Astrocyte (in vitro differentiated cells and primary cell): ENCODE data around the gene LHPP. TPM values are rescaled to one million over a fixed set of nuclear protein-coding genes. Genes with fewer than 3 reads are reported as not detected.

Source experiments
- DNase-seq: peaks from one replicate; pipeline ENCODE4 v3.0.0-alpha.2; 2010; ENCODE audit warnings: low read depth
- FAIRE-seq: peaks from 2 replicates; lab custom pipeline; 2011; peaks lifted over from hg19 to GRCh38; lab: Jason Lieb, UNC
- H2AFZ ChIP-seq: 2 replicates; pipeline ENCODE4 v1.6.0; 2012; ENCODE audit warnings: low read depth, low read length, inconsistent platforms
- H3K27ac ChIP-seq: 2 replicates; pipeline ENCODE4 v1.5.1; 2011; ENCODE audit warnings: low read depth, low read length, inconsistent platforms
- H3K27me3 ChIP-seq: 2 replicates; pipeline ENCODE4 v1.6.0; 2011; ENCODE audit warnings: low read length, inconsistent platforms; ENCODE audit not compliant: insufficient read depth
- H3K36me3 ChIP-seq: 2 replicates; pipeline ENCODE4 v1.5.1; 2011; ENCODE audit warnings: low read length, inconsistent platforms; ENCODE audit not compliant: insufficient read depth
- H3K4me1 ChIP-seq: 2 replicates; pipeline ENCODE4 v1.5.1; 2011; ENCODE audit warnings: low read length, inconsistent platforms; ENCODE audit not compliant: insufficient read depth
- H3K4me2 ChIP-seq: 2 replicates; pipeline ENCODE4 v1.6.0; 2012; ENCODE audit warnings: low read length, inconsistent platforms
- H3K4me3 ChIP-seq: 2 replicates; pipeline ENCODE4 v1.5.1; 2011; ENCODE audit warnings: low read depth, mild to moderate bottlenecking, low read length, inconsistent platforms; ENCODE audit not compliant: insufficient read depth
- H3K79me2 ChIP-seq: 2 replicates; pipeline ENCODE4 v1.6.0; 2012; ENCODE audit warnings: mild to moderate bottlenecking, low read length, inconsistent platforms; ENCODE audit not compliant: insufficient read depth
- H3K9ac ChIP-seq: 2 replicates; pipeline ENCODE4 v1.6.0; 2012; ENCODE audit warnings: mild to moderate bottlenecking, low read length, inconsistent platforms
- H3K9me3 ChIP-seq: 2 replicates; pipeline ENCODE4 v1.5.1; 2012; ENCODE audit warnings: low read depth, mild to moderate bottlenecking, low read length, inconsistent platforms; ENCODE audit not compliant: insufficient read depth
- H4K20me1 ChIP-seq: 2 replicates; pipeline ENCODE4 v1.6.0; 2012; ENCODE audit warnings: low read length, inconsistent platforms; ENCODE audit not compliant: insufficient read depth
- H3K27ac Mint-ChIP-seq: one replicate; pipeline ENCODE4 v1.8.0; 2021; ENCODE audit warnings: mild to moderate bottlenecking, mixed read lengths; ENCODE audit not compliant: unreplicated experiment
- H3K27me3 Mint-ChIP-seq: one replicate; pipeline ENCODE4 v1.8.0; 2021; ENCODE audit warnings: low read depth, mixed read lengths; ENCODE audit not compliant: unreplicated experiment
- H3K36me3 Mint-ChIP-seq: one replicate; pipeline ENCODE4 v1.8.0; 2021; ENCODE audit warnings: low read depth, mixed read lengths; ENCODE audit not compliant: unreplicated experiment
- H3K4me1 Mint-ChIP-seq: one replicate; pipeline ENCODE4 v1.8.0; 2021; ENCODE audit warnings: low read depth, mixed read lengths; ENCODE audit not compliant: unreplicated experiment
- H3K4me3 Mint-ChIP-seq: one replicate; pipeline ENCODE4 v1.8.0; 2021; ENCODE audit warnings: mild to moderate bottlenecking, moderate library complexity, mixed read lengths; ENCODE audit not compliant: unreplicated experiment
- H3K9me3 Mint-ChIP-seq: one replicate; pipeline ENCODE4 v1.8.0; 2021; ENCODE audit warnings: mild to moderate bottlenecking, mixed read lengths; ENCODE audit not compliant: unreplicated experiment
- EZH2 ChIP-seq: IDR thresholded peaks from 2 replicates; pipeline ENCODE4 v1.6.1; 2012; ENCODE audit warnings: mild to moderate bottlenecking, low read length, inconsistent platforms; ENCODE audit not compliant: insufficient read depth
- total RNA-seq: library from RNA; stranded (reverse); gene quantifications from 2 replicates; pipeline ENCODE4 v1.2.1, GENCODE V29; 2021
- TF ChIP-seq, protein P1 (sequence below): IDR thresholded peaks from 2 replicates; pipeline ENCODE4 v1.5.1; 2011; ENCODE audit warnings: low read depth, mild to moderate bottlenecking, inconsistent platforms, low read length, moderate library complexity; ENCODE audit not compliant: insufficient read depth

The LHPP gene
- total RNA-seq, 1 donor from 2014 or later, result 6.9 TPM

DNA sequence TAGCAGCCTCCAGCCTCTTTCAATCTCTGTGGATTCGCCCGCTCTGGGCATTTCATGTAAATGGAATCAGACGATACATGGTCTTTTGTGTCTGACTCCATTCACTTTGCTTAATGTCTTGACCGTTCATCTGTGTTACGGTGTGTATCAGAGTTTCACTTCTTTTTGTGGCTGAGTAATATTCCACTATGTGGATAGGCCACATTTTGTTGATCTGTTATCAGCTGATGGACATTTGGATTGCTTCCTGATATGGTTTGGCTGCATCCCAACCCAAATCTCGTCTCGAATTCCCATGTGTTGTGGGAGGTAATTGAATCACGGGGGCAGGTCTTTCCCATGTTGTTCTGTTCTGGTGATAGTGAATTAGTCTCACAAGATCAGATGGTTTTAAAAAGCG, 109.0 kb downstream of the LHPP start:
- H3K4me3 ChIP-seq, result no peak overlapping the region

DNA sequence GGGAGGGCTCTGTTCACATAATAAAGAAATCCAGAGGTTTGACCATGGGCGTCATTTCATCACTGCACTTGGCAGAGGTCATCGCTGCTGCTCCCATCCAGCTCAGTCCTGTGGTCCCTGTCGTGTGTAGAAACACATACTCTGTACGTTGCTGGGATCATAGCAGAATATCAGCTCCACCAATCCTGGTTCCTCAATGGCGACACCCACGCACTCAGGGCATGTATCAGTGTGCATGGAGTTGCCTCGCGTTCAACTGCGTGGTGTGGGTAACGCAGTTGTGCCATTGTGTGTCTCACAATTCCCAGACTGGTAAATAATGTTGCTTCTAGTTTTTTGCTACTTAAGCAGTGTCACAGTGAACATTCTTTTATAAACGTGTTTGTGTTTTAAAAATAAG, 111.1 kb downstream of the LHPP start:
- no peak overlapping the region for H3K27ac ChIP-seq
- Mint-ChIP-seq H3K4me1 (no peaks in the 10 kb centered on the region), H3K4me3 (no peak overlapping the region), H3K27ac (no peak overlapping the region), H3K9me3 (peaks cover 7% of the 10 kb centered on the region), H3K36me3 (no peaks in the 10 kb centered on the region), H3K27me3 (peaks cover 42% of the 10 kb centered on the region)
- FAIRE-seq, result no peak
- H3K4me1 ChIP-seq, result no peaks in the 10 kb centered on the region
- H4K20me1 ChIP-seq, result no peaks in the 10 kb centered on the region
- H3K36me3 ChIP-seq, result no peaks in the 10 kb centered on the region
- no peaks in the 10 kb centered on the region for H3K9me3 ChIP-seq
- H3K4me3 ChIP-seq, result no peak overlapping the region
- no peak overlapping the region for H3K4me2 ChIP-seq
- H3K27me3 ChIP-seq, result peaks cover 4% of the 10 kb centered on the region
- H2AFZ ChIP-seq, result no peak overlapping the region
- no peaks in the 10 kb centered on the region for H3K79me2 ChIP-seq
- DNase-seq, result no peak
- TF ChIP-seq, protein P1, sequence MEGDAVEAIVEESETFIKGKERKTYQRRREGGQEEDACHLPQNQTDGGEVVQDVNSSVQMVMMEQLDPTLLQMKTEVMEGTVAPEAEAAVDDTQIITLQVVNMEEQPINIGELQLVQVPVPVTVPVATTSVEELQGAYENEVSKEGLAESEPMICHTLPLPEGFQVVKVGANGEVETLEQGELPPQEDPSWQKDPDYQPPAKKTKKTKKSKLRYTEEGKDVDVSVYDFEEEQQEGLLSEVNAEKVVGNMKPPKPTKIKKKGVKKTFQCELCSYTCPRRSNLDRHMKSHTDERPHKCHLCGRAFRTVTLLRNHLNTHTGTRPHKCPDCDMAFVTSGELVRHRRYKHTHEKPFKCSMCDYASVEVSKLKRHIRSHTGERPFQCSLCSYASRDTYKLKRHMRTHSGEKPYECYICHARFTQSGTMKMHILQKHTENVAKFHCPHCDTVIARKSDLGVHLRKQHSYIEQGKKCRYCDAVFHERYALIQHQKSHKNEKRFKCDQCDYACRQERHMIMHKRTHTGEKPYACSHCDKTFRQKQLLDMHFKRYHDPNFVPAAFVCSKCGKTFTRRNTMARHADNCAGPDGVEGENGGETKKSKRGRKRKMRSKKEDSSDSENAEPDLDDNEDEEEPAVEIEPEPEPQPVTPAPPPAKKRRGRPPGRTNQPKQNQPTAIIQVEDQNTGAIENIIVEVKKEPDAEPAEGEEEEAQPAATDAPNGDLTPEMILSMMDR, result no peak
- no peak for TF ChIP-seq EZH2
- no peak overlapping the region for H3K9ac ChIP-seq

More for the DNA sequence above, 109.0 kb downstream of the LHPP start:
- H3K27me3 ChIP-seq, result peaks cover 4% of the 10 kb centered on the region
- Mint-ChIP-seq H3K4me1 (no peaks in the 10 kb centered on the region), H3K4me3 (no peak overlapping the region), H3K27me3 (peaks cover 34% of the 10 kb centered on the region), H3K9me3 (peaks cover 7% of the 10 kb centered on the region), H3K36me3 (no peaks in the 10 kb centered on the region), H3K27ac (no peak overlapping the region)
- H3K79me2 ChIP-seq, result no peaks in the 10 kb centered on the region
- no peaks in the 10 kb centered on the region for H3K9me3 ChIP-seq
- H2AFZ ChIP-seq, result no peak overlapping the region
- no peak overlapping the region for H3K27ac ChIP-seq
- no peak for DNase-seq
- no peaks in the 10 kb centered on the region for H3K4me1 ChIP-seq
- H3K9ac ChIP-seq, result no peak overlapping the region
- TF ChIP-seq, protein P1, result no peak
- H3K4me2 ChIP-seq, result no peak overlapping the region
- no peaks in the 10 kb centered on the region for H4K20me1 ChIP-seq
- FAIRE-seq, result no peak
- H3K36me3 ChIP-seq, result no peaks in the 10 kb centered on the region

DNA sequence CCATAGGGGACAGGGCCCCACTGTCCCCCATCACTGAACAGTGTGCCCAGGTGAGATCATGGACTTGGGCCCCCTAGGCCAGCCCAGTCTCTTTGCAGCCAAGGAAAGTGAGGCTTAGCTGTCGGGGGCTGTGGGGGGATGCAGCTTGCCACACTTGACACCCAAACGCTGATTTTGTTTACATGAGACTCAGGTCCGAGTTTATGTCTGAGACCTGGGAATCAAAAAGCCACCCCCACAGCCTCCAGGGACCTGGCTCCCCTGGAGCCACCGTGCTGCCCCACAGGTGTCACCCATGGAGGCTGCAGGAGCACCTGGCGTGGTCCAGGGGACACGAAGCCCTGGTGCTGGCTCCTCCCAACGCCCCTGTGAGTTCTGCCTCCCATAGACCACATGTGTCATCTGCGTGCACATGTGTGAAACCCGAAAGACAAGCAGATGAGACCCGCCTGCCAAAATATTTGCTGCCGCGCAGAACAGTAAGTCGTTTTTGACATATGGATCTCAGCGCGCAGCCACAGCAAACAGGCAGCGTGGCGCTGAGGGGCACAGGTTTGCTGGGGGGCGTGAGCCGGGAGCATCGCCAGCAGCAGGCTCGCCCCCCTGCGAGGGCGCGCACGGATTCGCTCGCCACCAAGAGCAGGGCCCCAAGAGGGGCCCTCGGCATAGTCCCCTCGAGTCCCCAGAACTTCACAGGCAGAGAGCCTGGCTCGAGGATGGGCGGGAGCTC, 112.3 kb downstream of the LHPP start:
- Histone ChIP-seq H4K20me1 (no peaks in the 10 kb centered on the region), H3K4me1 (no peaks in the 10 kb centered on the region), H3K27ac (no peak overlapping the region), H3K4me3 (no peak overlapping the region), H3K79me2 (no peaks in the 10 kb centered on the region), H3K27me3 (peaks cover 4% of the 10 kb centered on the region), H3K9ac (no peak overlapping the region), H2AFZ (no peak overlapping the region), H3K9me3 (no peaks in the 10 kb centered on the region), H3K36me3 (no peaks in the 10 kb centered on the region), H3K4me2 (no peak overlapping the region)
- Mint-ChIP-seq H3K27me3 (peaks cover 42% of the 10 kb centered on the region), H3K27ac (no peak overlapping the region), H3K4me1 (no peaks in the 10 kb centered on the region), H3K9me3 (peaks cover 7% of the 10 kb centered on the region), H3K36me3 (no peaks in the 10 kb centered on the region), H3K4me3 (no peak overlapping the region)
- FAIRE-seq, result no peak
- no peak for DNase-seq
- TF ChIP-seq, protein P1, result no peak
- TF ChIP-seq EZH2, result no peak
